ENCODE measurements around the gene MARCHF5.
"Not testable (repeated sequence)": the region's sequence is repeated elsewhere in the genome, so short reads cannot be mapped to it uniquely, and the experiment has no call there.

MARCHF5 gene

DNA sequence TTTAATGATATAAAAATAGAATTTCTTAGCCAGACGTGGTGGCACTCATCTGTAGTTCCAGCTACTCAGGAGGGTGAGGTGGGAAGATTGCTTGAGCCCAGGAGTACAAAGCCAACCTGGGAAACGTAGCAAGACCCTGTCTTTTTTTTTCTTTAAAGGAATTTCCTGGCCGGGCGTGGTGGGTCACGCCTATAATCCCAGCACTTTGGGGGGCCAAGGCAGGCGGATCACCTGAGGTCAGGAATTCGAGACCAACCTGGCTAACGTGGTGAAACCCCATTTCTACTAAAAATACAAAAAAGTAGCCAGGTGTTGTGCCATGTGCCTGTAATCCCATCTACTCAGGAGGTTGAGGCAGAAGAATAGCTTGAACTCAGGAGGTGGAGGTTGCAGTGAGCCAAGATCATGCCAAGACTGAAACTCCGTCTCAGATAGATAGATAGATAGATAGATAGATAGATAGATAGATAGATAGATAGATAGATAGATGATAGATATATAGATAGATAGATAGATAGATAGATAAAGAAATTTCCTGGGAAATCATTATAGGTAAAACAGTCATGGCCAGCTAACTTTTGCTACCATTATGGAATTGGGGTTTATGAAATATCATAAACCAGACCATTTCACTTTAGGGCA, 56.2 kb downstream of the MARCHF5 start:
- not testable (repeated sequence) for H3K27ac ChIP-seq (ENCODE audit: low read depth, low read length); H3K9me3 ChIP-seq (ENCODE audit: control insufficient read depth, insufficient read depth, low read depth, low read length); H3K9ac ChIP-seq (ENCODE audit: low read length); H3K27me3 ChIP-seq (ENCODE audit: control insufficient read depth, insufficient read depth, low read length); H3K4me3 ChIP-seq (ENCODE audit: low read depth, low read length)
- peaks cover 16% of the 10 kb centered on the region; the same call in 1 of the 2 replicates for H3K4me1 ChIP-seq (ENCODE audit: control insufficient read depth, insufficient read depth, low read length)
- peaks cover 60% of the 10 kb centered on the region for H3K36me3 ChIP-seq (ENCODE audit: control insufficient read depth, insufficient read depth, low read length)

DNA sequence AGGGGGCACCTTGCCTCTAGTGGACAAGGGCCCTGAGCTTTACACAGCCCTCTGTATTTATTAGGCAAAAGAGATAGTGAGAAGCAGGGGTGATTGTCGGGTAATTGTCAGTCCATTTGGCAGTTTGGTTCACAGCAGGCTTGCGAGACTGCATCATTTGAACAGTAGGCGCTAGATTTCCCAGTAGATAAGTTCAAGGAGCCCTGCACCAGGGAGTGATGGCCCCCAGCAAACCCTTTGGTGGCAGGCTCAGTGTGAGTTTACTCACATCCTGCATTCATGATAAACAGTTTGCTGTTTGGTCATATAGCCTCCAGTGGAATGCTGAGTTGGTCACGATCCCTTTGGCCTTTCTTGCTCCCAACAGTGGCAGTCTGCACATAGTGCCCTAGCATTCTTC, 59.4 kb downstream of the MARCHF5 start:
- Histone ChIP-seq H3K27me3 (ENCODE audit: control insufficient read depth, insufficient read depth, low read length) (no peaks in the 10 kb centered on the region), H3K27ac (ENCODE audit: low read depth, low read length) (no peak overlapping the region), H3K9ac (ENCODE audit: low read length) (no peak overlapping the region), H3K4me1 (ENCODE audit: control insufficient read depth, insufficient read depth, low read length) (peaks cover 40% of the 10 kb centered on the region), H3K36me3 (ENCODE audit: control insufficient read depth, insufficient read depth, low read length) (peaks cover 34% of the 10 kb centered on the region), H3K9me3 (ENCODE audit: control insufficient read depth, insufficient read depth, low read depth, low read length) (no peaks in the 10 kb centered on the region), H3K4me3 (ENCODE audit: low read depth, low read length) (no peak overlapping the region)

DNA sequence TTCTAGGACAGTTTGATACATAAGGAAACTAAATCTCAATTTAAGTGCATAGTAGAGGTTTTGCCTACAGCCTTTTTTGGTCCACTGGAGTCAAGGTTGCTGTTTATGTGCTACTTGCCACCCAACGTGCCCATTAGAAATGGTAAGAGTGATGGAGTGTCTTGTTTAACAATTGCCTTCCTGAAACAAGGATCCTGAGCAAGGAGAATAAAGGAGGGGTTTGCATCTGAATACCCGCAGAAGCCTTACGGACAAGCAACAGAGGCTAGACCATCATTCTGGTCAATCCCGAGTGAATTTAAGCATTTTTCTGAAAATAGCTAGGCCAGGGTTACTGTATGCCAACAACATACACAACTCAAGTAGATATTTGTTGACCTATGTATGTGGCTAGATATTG, 63.6 kb downstream of the MARCHF5 start:
- Histone ChIP-seq H3K9me3 (ENCODE audit: control insufficient read depth, insufficient read depth, low read depth, low read length) (no peaks in the 10 kb centered on the region), H3K27me3 (ENCODE audit: control insufficient read depth, insufficient read depth, low read length) (no peaks in the 10 kb centered on the region), H3K4me3 (ENCODE audit: low read depth, low read length) (no peak overlapping the region), H3K36me3 (ENCODE audit: control insufficient read depth, insufficient read depth, low read length) (peaks cover 20% of the 10 kb centered on the region), H3K9ac (ENCODE audit: low read length) (no peak overlapping the region), H3K4me1 (ENCODE audit: control insufficient read depth, insufficient read depth, low read length) (peaks cover 34% of the 10 kb centered on the region), H3K27ac (ENCODE audit: low read depth, low read length) (no peak overlapping the region)

DNA sequence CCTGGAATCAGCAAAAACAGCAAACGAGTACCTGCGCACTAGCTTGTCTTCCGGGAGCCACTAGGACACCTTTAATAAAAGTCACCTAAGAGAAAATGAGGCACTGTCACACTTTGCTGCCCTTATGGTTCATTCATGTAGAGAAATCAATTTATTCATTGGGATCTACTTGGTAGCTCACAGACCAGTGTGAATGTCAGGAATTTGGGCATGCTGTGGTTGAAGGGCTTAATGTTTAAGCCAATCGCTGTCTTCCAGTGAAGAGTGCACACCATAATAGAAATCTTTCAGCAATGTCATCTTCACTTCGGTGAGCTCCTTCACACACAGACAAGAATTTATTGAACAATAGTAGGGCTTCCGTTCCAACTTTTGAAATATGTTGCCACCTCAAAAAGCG, 65.1 kb downstream of the MARCHF5 start:
- Histone ChIP-seq H3K9me3 (ENCODE audit: control insufficient read depth, insufficient read depth, low read depth, low read length) (no peaks in the 10 kb centered on the region), H3K36me3 (ENCODE audit: control insufficient read depth, insufficient read depth, low read length) (peaks cover 7% of the 10 kb centered on the region), H3K27me3 (ENCODE audit: control insufficient read depth, insufficient read depth, low read length) (no peaks in the 10 kb centered on the region), H3K4me1 (ENCODE audit: control insufficient read depth, insufficient read depth, low read length) (peaks cover 26% of the 10 kb centered on the region), H3K9ac (ENCODE audit: low read length) (no peak overlapping the region), H3K27ac (ENCODE audit: low read depth, low read length) (no peak overlapping the region), H3K4me3 (ENCODE audit: low read depth, low read length) (no peak overlapping the region)

DNA sequence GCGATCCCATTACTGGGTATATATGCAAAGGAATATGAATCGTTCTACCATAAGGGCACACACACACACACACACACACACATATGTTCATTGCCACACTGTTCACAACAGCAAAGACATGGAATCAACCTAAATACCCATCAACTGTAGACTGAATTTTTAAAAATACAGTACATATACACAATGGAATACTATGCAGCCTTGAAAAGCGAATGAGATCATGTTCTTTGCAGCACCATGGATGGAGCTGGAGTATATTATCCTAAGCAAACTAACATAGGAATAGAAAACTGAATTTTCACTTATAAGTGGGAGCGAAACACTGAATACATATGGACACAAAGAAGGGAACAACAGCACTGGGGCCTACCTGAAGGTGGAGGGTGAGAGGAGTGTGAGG, 72.5 kb downstream of the MARCHF5 start:
- H3K4me3 ChIP-seq (ENCODE audit: low read depth, low read length), result no peak overlapping the region
- no peaks in the 10 kb centered on the region for H3K4me1 ChIP-seq (ENCODE audit: control insufficient read depth, insufficient read depth, low read length)
- H3K27me3 ChIP-seq (ENCODE audit: control insufficient read depth, insufficient read depth, low read length), result no peaks in the 10 kb centered on the region
- no peak overlapping the region for H3K27ac ChIP-seq (ENCODE audit: low read depth, low read length)
- H3K36me3 ChIP-seq (ENCODE audit: control insufficient read depth, insufficient read depth, low read length), result no peaks in the 10 kb centered on the region
- H3K9me3 ChIP-seq (ENCODE audit: control insufficient read depth, insufficient read depth, low read depth, low read length), result no peaks in the 10 kb centered on the region
- H3K9ac ChIP-seq (ENCODE audit: low read length), result no peak overlapping the region

DNA sequence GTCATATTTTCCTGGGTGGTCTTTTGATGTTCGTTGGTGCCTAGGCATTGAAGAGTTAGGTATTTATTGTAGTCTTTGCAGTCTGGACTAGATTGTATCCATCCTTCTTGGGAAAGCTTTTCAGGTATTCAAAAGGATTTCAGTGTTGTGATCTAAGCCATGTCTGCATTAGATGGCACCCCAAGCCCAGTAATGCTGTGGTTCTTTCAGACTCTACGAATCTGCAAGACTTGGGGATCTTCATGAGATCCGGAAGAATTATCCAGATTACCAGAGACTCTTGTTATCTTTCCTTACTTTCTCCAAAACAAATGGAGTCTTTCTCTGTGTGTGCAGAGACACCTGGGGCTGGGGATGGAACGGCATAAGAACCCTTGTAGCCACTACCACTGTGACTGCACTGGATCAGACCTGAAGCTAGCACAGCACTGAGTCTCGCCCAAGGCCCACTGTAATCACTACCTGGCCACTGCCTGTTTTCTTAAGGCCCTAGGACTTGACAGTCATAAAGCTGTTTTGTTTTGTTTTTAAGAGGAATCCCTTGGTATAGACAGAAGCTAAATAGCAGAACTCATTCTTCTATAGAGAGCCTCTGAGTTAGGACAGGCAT, 75.5 kb downstream of the MARCHF5 start:
- H3K4me3 ChIP-seq (ENCODE audit: low read depth, low read length), result no peak overlapping the region
- no peaks in the 10 kb centered on the region for H3K9me3 ChIP-seq (ENCODE audit: control insufficient read depth, insufficient read depth, low read depth, low read length)
- H3K27me3 ChIP-seq (ENCODE audit: control insufficient read depth, insufficient read depth, low read length), result no peaks in the 10 kb centered on the region
- no peaks in the 10 kb centered on the region for H3K4me1 ChIP-seq (ENCODE audit: control insufficient read depth, insufficient read depth, low read length)
- H3K36me3 ChIP-seq (ENCODE audit: control insufficient read depth, insufficient read depth, low read length), result no peaks in the 10 kb centered on the region
- H3K9ac ChIP-seq (ENCODE audit: low read length), result no peak overlapping the region
- H3K27ac ChIP-seq (ENCODE audit: low read depth, low read length), result no peak overlapping the region

DNA sequence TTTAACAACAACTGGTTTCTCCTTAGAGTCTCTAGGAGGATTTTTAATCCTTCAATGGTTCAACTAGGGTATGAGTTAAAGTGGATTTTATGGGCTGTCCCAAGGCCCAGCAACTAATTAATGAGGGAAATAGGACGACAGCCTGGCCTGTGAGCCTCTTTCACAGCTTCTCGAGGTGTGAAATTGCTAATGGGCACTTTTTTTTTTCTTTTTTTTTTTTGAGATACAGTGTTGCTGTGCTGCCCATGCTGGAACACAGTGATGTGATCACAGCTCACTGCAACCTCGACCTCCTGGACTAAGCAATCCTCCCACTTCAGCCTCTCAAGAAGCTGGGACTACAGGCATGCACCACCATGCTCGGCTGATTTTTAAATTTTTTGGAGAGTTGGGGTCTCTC, 87.0 kb downstream of the MARCHF5 start:
- Histone ChIP-seq H3K4me1 (ENCODE audit: control insufficient read depth, insufficient read depth, low read length) (peaks cover 15% of the 10 kb centered on the region; the same call in 1 of the 2 replicates), H3K9ac (ENCODE audit: low read length) (no peak overlapping the region), H3K27ac (ENCODE audit: low read depth, low read length) (no peak overlapping the region), H3K9me3 (ENCODE audit: control insufficient read depth, insufficient read depth, low read depth, low read length) (no peaks in the 10 kb centered on the region), H3K4me3 (ENCODE audit: low read depth, low read length) (no peak overlapping the region), H3K36me3 (ENCODE audit: control insufficient read depth, insufficient read depth, low read length) (no peaks in the 10 kb centered on the region), H3K27me3 (ENCODE audit: control insufficient read depth, insufficient read depth, low read length) (no peaks in the 10 kb centered on the region)

DNA sequence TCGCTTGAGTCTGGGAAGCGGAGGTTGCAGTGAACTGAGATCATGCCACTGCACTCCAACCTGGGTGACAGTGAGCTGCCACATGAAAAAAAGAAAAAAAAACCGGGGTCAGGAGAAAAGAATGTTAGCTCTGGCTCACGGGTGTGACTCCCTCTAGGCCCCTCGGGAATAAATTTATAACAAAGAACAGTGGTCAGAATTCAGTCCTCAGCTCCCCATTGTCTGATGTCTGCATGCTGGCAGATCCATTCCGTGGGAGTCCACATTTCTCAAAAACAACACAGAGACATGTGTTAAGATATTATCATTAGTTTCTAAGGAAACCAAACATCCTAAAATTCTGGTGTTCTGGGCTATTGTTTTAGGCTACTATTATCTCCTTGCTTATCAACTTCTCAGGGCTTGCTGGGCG, 90.6 kb downstream of the MARCHF5 start:
- Histone ChIP-seq H3K4me3 (ENCODE audit: low read depth, low read length) (no peak overlapping the region), H3K4me1 (ENCODE audit: control insufficient read depth, insufficient read depth, low read length) (peaks cover 15% of the 10 kb centered on the region; the same call in 1 of the 2 replicates), H3K9me3 (ENCODE audit: control insufficient read depth, insufficient read depth, low read depth, low read length) (no peaks in the 10 kb centered on the region), H3K36me3 (ENCODE audit: control insufficient read depth, insufficient read depth, low read length) (no peaks in the 10 kb centered on the region), H3K27ac (ENCODE audit: low read depth, low read length) (no peak overlapping the region), H3K9ac (ENCODE audit: low read length) (no peak overlapping the region), H3K27me3 (ENCODE audit: control insufficient read depth, insufficient read depth, low read length) (no peaks in the 10 kb centered on the region)

DNA sequence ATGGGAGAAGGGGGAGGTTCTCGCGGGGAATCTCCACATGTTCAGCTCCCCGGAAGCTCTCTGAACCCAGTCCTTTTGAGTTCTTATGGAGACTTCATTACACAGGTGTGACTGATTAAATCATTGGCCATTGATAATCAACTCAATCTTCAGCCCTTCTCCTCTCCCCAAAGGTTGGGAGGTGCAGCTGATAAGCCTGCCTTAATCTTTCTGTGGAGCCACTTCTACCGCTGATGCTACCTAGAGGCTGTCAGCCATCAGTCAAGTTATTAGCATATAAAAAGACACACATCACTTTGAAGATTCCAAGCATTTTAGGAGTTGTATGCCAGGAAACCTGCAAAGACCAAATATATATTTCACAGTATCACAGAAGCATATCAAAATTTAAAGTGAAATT, 91.7 kb downstream of the MARCHF5 start:
- Histone ChIP-seq H3K27ac (ENCODE audit: low read depth, low read length) (no peak overlapping the region), H3K4me1 (ENCODE audit: control insufficient read depth, insufficient read depth, low read length) (peaks cover 21% of the 10 kb centered on the region), H3K36me3 (ENCODE audit: control insufficient read depth, insufficient read depth, low read length) (no peaks in the 10 kb centered on the region), H3K4me3 (ENCODE audit: low read depth, low read length) (no peak overlapping the region), H3K27me3 (ENCODE audit: control insufficient read depth, insufficient read depth, low read length) (no peaks in the 10 kb centered on the region), H3K9ac (ENCODE audit: low read length) (no peak overlapping the region), H3K9me3 (ENCODE audit: control insufficient read depth, insufficient read depth, low read depth, low read length) (no peaks in the 10 kb centered on the region)

DNA sequence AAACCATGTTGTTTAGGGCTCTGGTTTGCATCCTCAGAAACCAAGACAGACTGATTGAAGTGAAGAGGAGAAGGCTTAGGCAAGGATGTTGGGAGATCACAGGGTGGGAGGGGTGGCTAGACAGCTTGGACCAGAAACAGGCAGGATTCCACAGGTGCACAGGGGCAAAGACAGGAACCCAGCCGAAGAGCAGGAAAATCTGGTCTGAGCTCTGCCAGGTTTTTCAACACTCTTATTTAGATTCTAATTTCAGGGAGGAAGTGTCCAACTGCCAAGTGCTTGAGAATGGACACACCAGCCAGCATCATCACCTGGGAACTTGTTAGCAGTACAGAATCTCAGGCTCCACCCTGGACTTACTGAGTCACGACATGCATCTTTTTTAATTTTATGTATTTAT, 93.8 kb downstream of the MARCHF5 start:
- no peaks in the 10 kb centered on the region for H3K9me3 ChIP-seq (ENCODE audit: control insufficient read depth, insufficient read depth, low read depth, low read length)
- no peaks in the 10 kb centered on the region for H3K36me3 ChIP-seq (ENCODE audit: control insufficient read depth, insufficient read depth, low read length)
- H3K27ac ChIP-seq (ENCODE audit: low read depth, low read length), result no peak overlapping the region
- no peaks in the 10 kb centered on the region for H3K27me3 ChIP-seq (ENCODE audit: control insufficient read depth, insufficient read depth, low read length)
- H3K4me3 ChIP-seq (ENCODE audit: low read depth, low read length), result no peak overlapping the region
- no peak overlapping the region for H3K9ac ChIP-seq (ENCODE audit: low read length)
- H3K4me1 ChIP-seq (ENCODE audit: control insufficient read depth, insufficient read depth, low read length), result peaks cover 21% of the 10 kb centered on the region

DNA sequence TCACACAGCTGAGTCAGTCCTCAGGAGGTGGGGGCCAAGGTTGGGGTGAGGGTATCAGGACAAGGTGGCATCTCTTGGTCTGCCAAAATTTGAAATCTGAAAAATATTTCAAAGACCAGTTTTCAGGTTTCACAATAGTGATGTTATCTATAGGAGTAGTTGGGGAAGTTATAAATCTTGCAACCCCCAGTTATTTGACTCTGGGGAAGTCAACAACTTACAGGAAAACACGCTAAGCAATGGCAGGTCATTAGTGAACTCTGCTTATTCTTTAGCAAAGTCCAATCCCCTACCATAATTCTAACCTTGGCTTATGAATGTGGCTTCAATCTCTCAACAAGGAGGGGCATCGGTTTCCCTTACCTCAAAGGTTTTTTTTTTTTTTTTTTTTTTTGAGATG, 94.9 kb downstream of the MARCHF5 start:
- Histone ChIP-seq H3K9me3 (ENCODE audit: control insufficient read depth, insufficient read depth, low read depth, low read length) (no peaks in the 10 kb centered on the region), H3K36me3 (ENCODE audit: control insufficient read depth, insufficient read depth, low read length) (no peaks in the 10 kb centered on the region), H3K27ac (ENCODE audit: low read depth, low read length) (no peak overlapping the region), H3K4me3 (ENCODE audit: low read depth, low read length) (no peak overlapping the region), H3K9ac (ENCODE audit: low read length) (no peak overlapping the region), H3K4me1 (ENCODE audit: control insufficient read depth, insufficient read depth, low read length) (peaks cover 21% of the 10 kb centered on the region), H3K27me3 (ENCODE audit: control insufficient read depth, insufficient read depth, low read length) (no peaks in the 10 kb centered on the region)
